ENCODE measurements around the gene LMX1B.
"Not testable (repeated sequence)": the region's sequence is repeated elsewhere in the genome, so short reads cannot be mapped to it uniquely, and the experiment has no call there.

LMX1B gene

GRCh38 chr9:126724226-126724625, 110.5 kb downstream of the LMX1B start:
- no peak for DNase-seq
- no peaks in the 10 kb centered on the region for H3K36me3 ChIP-seq
- no peaks in the 10 kb centered on the region for H3K9me3 ChIP-seq
- peaks cover 0 to 56% of the 10 kb centered on the region in 2 donors for H3K27me3 ChIP-seq
- no peak overlapping the region for H3K27ac ChIP-seq
- no peak for TF ChIP-seq CTCF (IDR thresholded peaks at IDR 0.05)
- intact Hi-C loops (cut with DNase I; ENCODE audit: low total_unique reads) = no loop called here
- H3K4me1 ChIP-seq = peaks cover 0 to 22% (median 14%) of the 10 kb centered on the region in 4 donors
- no peak overlapping the region for H3K4me3 ChIP-seq

GRCh38 chr9:126725485-126725884, 111.8 kb downstream of the LMX1B start:
- H3K4me3 ChIP-seq; H3K27ac ChIP-seq; DNase-seq; H3K36me3 ChIP-seq; H3K9me3 ChIP-seq; intact Hi-C loops (cut with DNase I; ENCODE audit: low total_unique reads): not testable (repeated sequence)
- Histone ChIP-seq H3K27me3 (peaks cover 0 to 45% of the 10 kb centered on the region in 2 donors), H3K4me1 (peaks cover 0 to 22% (median 14%) of the 10 kb centered on the region in 4 donors)

- not testable (repeated sequence) for H3K27ac ChIP-seq, H3K4me3 ChIP-seq
These were observed 114.5 kb downstream of the LMX1B start for GRCh38 chr9:126728210-126728609.

GRCh38 chr9:126730592-126730991, 116.9 kb downstream of the LMX1B start:
- H3K36me3 ChIP-seq; H3K4me3 ChIP-seq; H3K27ac ChIP-seq; DNase-seq; intact Hi-C loops (cut with DNase I; ENCODE audit: low total_unique reads); H3K4me1 ChIP-seq: not testable (repeated sequence)
- H3K27me3 ChIP-seq = peaks cover 0 to 19% of the 10 kb centered on the region in 2 donors
- peaks cover 0 to 12% (median 4%) of the 10 kb centered on the region in 3 donors for H3K9me3 ChIP-seq

More at GRCh38 chr9:126728210-126728609, 114.5 kb downstream of the LMX1B start:
- intact Hi-C loops (cut with DNase I; ENCODE audit: low total_unique reads); H3K36me3 ChIP-seq; H3K9me3 ChIP-seq; DNase-seq; H3K4me1 ChIP-seq: not testable (repeated sequence)
- H3K27me3 ChIP-seq = peaks cover 0 to 23% of the 10 kb centered on the region in 2 donors

GRCh38 chr9:126733005-126733404, 119.3 kb downstream of the LMX1B start:
- Histone ChIP-seq H3K4me1 (no peaks in the 10 kb centered on the region), H3K4me3 (no peak overlapping the region), H3K27ac (no peak overlapping the region), H3K27me3 (peaks cover 0 to 15% of the 10 kb centered on the region in 2 donors), H3K9me3 (peaks cover 0 to 20% (median 4%) of the 10 kb centered on the region in 3 donors), H3K36me3 (no peaks in the 10 kb centered on the region)
- intact Hi-C loops (cut with DNase I; ENCODE audit: low total_unique reads) = no loop called here
- TF ChIP-seq CTCF (IDR thresholded peaks at IDR 0.05) = no peak
- no peak for DNase-seq

GRCh38 chr9:126734877-126735276, 121.1 kb downstream of the LMX1B start:
- Histone ChIP-seq H3K27ac (no peak overlapping the region), H3K36me3 (no peaks in the 10 kb centered on the region), H3K27me3 (peaks cover 0 to 20% of the 10 kb centered on the region in 2 donors), H3K4me1 (no peaks in the 10 kb centered on the region), H3K9me3 (peaks cover 0 to 20% (median 4%) of the 10 kb centered on the region in 3 donors), H3K4me3 (no peak overlapping the region)
- DNase-seq = no peak
- intact Hi-C loops (cut with DNase I; ENCODE audit: low total_unique reads) = no loop called here
- no peak for TF ChIP-seq CTCF (IDR thresholded peaks at IDR 0.05)

GRCh38 chr9:126735482-126735881, 121.8 kb downstream of the LMX1B start:
- peaks cover 0 to 20% (median 4%) of the 10 kb centered on the region in 3 donors for H3K9me3 ChIP-seq
- intact Hi-C loops (cut with DNase I; ENCODE audit: low total_unique reads) = no loop called here
- H3K27ac ChIP-seq = no peak overlapping the region
- peaks cover 0 to 20% of the 10 kb centered on the region in 2 donors for H3K27me3 ChIP-seq
- no peaks in the 10 kb centered on the region for H3K36me3 ChIP-seq
- no peaks in the 10 kb centered on the region for H3K4me1 ChIP-seq
- no peak for DNase-seq
- TF ChIP-seq CTCF (IDR thresholded peaks at IDR 0.05) = no peak
- H3K4me3 ChIP-seq = no peak overlapping the region
